Parathyroid adenoma (tissue), 2 donors: ENCODE data around the gene TMEM121B.

Source experiments
- H2AFZ ChIP-seq: fragments of 300-600 bp; sonication (generic); one replicate; pipeline ENCODE4 v1.7.0; 2017; ENCODE audit warnings: antibody characterized with exemption, mild to moderate bottlenecking
- H3K27ac ChIP-seq: fragments of 300-600 bp; sonication (generic); one replicate; pipeline ENCODE4 v1.7.0; 2017
- H3K27me3 ChIP-seq: fragments of 300-600 bp; sonication (generic); one replicate; pipeline ENCODE4 v1.7.0; 2017; ENCODE audit warnings: low read length; ENCODE audit not compliant: control insufficient read depth, insufficient read depth
- H3K36me3 ChIP-seq: fragments of 300-600 bp; sonication (generic); one replicate; pipeline ENCODE4 v1.7.0; 2017; ENCODE audit warnings: low read length; ENCODE audit not compliant: control insufficient read depth, insufficient read depth
- H3K4me1 ChIP-seq: fragments of 300-600 bp; sonication (generic); one replicate; pipeline ENCODE4 v1.7.0; 2017; ENCODE audit warnings: control low read depth
- H3K4me2 ChIP-seq: fragments of 300-600 bp; sonication (generic); one replicate; pipeline ENCODE4 v1.7.0; 2017; ENCODE audit warnings: low read length
- H3K4me3 ChIP-seq: fragments of 300-600 bp; sonication (generic); one replicate; pipeline ENCODE4 v1.7.0; 2017; ENCODE audit warnings: low read depth, low read length
- H3K79me2 ChIP-seq: fragments of 300-600 bp; sonication (generic); one replicate; pipeline ENCODE4 v1.7.0; 2017; ENCODE audit warnings: control low read depth
- H3K9ac ChIP-seq: fragments of 300-600 bp; sonication (generic); one replicate; pipeline ENCODE4 v1.7.0; 2017; ENCODE audit warnings: mild to moderate bottlenecking
- H3K9me3 ChIP-seq: fragments of 300-600 bp; sonication (generic); one replicate; pipeline ENCODE4 v1.7.0; 2017; ENCODE audit warnings: low read length; ENCODE audit not compliant: control insufficient read depth
- CTCF ChIP-seq: fragments of 300-600 bp; sonication (generic); IDR thresholded peaks from one replicate; pipeline ENCODE4 v1.7.0; 2017; ENCODE audit warnings: antibody characterized with exemption, mild to moderate bottlenecking
- donor health status: primary hyperparathyroidism.

The TMEM121B gene

GRCh38 chr22:17079572-17079971 is 41.6 kb downstream of the TMEM121B start:
- H3K36me3 ChIP-seq: no peaks in the 10 kb centered on the region
- no peak overlapping the region for H3K4me3 ChIP-seq
- no peaks in the 10 kb centered on the region for H3K4me1 ChIP-seq
- H2AFZ ChIP-seq: no peak overlapping the region
- H3K27me3 ChIP-seq: no peaks in the 10 kb centered on the region
- no peak overlapping the region for H3K27ac ChIP-seq
- TF ChIP-seq CTCF: no peak
- H3K9ac ChIP-seq: no peak overlapping the region
- no peaks in the 10 kb centered on the region for H3K79me2 ChIP-seq
- no peaks in the 10 kb centered on the region for H3K9me3 ChIP-seq
- H3K4me2 ChIP-seq: no peak overlapping the region

DNA sequence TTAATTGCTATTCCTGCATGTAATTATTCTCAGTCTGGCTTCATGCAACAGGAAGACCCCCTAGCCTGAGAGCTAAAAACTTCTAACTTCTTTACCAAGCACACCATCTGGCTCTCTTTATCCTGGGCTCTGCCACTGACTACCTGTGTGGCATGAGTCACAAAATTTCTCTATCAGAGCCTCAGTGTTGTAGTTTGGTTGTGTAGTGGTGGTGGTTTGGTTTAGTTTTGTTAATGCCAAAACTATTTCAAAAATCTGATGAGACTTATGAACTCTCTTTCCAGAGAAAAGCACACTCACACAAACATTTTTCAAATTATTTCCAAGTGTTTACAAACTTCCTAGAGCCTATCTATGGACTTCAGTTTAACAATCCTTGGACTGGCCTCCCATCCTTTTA is 43.9 kb downstream of the TMEM121B start:
- Histone ChIP-seq H3K79me2 (no peaks in the 10 kb centered on the region), H3K4me3 (no peak overlapping the region), H3K36me3 (no peaks in the 10 kb centered on the region), H3K27ac (no peak overlapping the region), H3K27me3 (no peaks in the 10 kb centered on the region), H3K9ac (no peak overlapping the region), H2AFZ (no peak overlapping the region), H3K9me3 (no peaks in the 10 kb centered on the region), H3K4me1 (no peaks in the 10 kb centered on the region), H3K4me2 (no peak overlapping the region)
- no peak for TF ChIP-seq CTCF

DNA sequence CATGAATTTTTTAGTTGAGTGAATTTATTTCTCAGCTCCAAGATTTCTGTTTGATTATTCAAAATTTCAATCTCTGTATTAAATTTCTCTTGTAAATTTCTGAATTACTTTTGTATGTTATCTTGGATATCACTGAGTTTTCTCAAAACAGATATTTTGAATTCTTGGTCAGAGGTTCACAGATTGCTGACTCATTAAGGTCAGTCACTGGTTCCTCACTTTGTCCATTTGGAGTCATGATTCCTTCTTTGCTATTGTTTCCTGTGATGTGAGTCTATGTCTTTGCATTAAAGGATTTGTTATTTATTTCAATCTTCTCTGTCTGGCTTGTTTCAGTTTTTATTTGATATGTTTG is 46.5 kb downstream of the TMEM121B start:
- H3K9ac ChIP-seq: no peak overlapping the region
- no peak for TF ChIP-seq CTCF
- no peak overlapping the region for H3K4me2 ChIP-seq
- H3K36me3 ChIP-seq: no peaks in the 10 kb centered on the region
- H3K79me2 ChIP-seq: no peaks in the 10 kb centered on the region
- no peaks in the 10 kb centered on the region for H3K9me3 ChIP-seq
- H3K4me1 ChIP-seq: no peaks in the 10 kb centered on the region
- no peak overlapping the region for H3K4me3 ChIP-seq
- H2AFZ ChIP-seq: no peak overlapping the region
- no peak overlapping the region for H3K27ac ChIP-seq
- no peaks in the 10 kb centered on the region for H3K27me3 ChIP-seq

DNA sequence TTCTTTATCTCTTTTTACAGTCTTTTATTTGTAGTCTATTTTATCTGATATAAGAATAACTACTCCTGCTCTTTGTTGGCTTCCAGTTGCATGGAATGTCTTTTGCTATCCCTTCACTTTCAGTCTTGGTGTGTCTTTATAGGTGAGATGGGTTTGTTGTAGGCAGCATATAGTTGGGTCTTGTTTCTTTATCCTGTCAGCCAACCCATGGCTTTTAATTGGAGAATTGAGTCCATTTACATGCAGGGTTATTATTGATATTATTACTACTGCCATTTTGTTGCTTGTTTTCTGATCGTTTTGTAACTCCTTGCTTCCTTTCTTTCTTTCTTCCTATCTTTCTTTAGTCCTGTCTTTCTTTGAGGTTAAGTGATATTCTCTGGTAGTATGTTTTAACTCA is 48.3 kb downstream of the TMEM121B start:
- no peaks in the 10 kb centered on the region for H3K79me2 ChIP-seq
- H2AFZ ChIP-seq: no peak overlapping the region
- no peak overlapping the region for H3K4me3 ChIP-seq
- no peak for TF ChIP-seq CTCF
- no peak overlapping the region for H3K9ac ChIP-seq
- H3K4me2 ChIP-seq: no peak overlapping the region
- H3K27me3 ChIP-seq: no peaks in the 10 kb centered on the region
- H3K27ac ChIP-seq: no peak overlapping the region
- no peaks in the 10 kb centered on the region for H3K36me3 ChIP-seq
- H3K4me1 ChIP-seq: no peaks in the 10 kb centered on the region
- H3K9me3 ChIP-seq: no peaks in the 10 kb centered on the region
